LNCAP (cell line): ENCODE measurements around the gene NFIA.

Experiments
- CTCF ChIP-seq: fragments of 450-650 bp; IDR thresholded peaks from 2 replicates; pipeline ENCODE4 v1.5.1; 2017; ENCODE audit warnings: mild to moderate bottlenecking

NFIA gene

GRCh38 chr1:61124078-61124477 is 41.7 kb downstream of the NFIA start:
- no peak for TF ChIP-seq CTCF

DNA sequence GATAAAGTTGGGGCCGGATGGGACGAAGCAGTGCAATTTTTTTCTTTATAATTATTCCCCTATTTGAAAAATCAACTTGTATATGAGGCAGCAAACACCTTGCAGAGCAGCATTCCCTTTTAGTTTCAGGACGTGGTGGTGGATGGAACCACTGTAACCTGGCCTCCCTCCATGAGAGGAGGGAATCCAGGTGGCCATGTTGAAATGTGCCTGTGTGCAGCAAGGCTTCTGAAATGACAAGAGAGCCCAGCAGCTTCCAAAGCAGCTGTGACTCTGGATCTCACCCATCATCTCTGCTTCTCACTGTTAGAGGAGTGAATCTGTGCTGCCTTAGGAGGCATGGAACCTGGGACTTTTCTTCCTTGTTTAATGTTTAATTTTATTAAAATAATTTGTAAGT is 42.3 kb downstream of the NFIA start:
- no peak for TF ChIP-seq CTCF

DNA sequence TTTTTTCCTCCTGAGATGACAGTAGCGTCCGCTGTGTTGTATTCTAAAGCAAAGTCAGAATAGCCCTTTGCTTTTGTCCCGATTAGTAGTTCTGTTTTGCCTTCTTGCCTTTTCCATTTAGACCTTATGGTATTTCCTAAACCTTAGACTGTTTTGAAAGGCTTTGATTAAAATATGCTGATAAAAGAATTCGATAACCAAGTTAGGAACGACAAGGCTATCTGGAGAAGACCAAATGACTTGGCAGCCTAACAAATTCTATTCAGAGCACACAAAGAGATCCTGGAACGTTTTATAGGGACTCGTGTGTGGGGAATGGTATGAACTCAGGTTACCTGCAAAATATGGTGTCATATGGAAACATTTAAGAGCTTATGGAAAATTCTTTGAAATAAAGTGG is 42.9 kb downstream of the NFIA start:
- no peak for TF ChIP-seq CTCF

- no peak for TF ChIP-seq CTCF
Observed at GRCh38 chr1:61125895-61126294, 43.5 kb downstream of the NFIA start.

GRCh38 chr1:61130338-61131000 is 48.1 kb downstream of the NFIA start:
- no peak for TF ChIP-seq CTCF

- TF ChIP-seq CTCF: no peak
Observed at GRCh38 chr1:61131248-61131647, 48.9 kb downstream of the NFIA start.

DNA sequence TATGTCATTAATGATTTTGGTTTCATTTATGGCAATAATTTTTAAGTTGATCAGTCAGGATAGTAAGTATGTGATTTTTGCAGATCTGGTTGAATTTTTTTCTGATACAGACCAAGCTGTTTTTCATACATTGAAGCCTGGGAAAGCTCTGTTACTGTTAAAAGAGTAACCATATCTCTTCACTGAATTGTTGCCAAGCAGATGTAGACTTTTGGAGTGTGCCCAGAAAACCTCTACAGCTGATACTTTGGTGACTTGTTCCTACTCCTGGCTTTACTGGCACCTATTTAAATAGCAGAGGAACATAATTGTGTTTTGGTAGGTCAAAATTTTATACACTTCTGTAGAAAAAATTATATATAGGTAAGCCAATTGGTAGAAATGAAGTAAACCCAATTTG is 49.4 kb downstream of the NFIA start:
- no peak for TF ChIP-seq CTCF

DNA sequence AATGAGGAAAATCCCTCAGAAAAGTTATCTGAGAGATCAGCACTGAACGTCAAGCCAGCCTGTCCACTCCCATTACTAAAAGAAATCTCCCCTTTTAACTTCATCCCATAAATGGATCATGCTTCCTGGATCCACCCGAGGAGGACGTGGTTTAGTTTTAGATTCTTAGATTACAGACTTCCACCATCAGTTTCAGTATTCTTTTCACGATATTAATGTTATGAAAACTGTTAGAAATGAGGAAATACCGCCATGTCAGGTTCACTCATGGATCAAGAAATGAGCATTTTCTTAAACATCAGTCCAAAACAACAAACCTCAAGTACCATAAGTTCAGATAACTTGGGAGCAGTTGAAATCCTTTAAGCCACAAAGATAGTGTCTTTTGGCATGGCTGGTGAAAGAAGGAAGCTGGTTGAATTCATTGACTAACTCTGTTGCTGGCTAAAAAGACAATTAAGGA is 49.8 kb downstream of the NFIA start:
- TF ChIP-seq CTCF: no peak
